Aorta (tissue), 5 donors: Measurements from ENCODE around the gene MCRS1. TPM values are rescaled to one million over a fixed set of nuclear protein-coding genes. Genes with fewer than 3 reads are reported as not detected.
"Not testable (repeated sequence)": the region's sequence is repeated elsewhere in the genome, so short reads cannot be mapped to it uniquely, and the experiment has no call there.

Source experiments
- ATAC-seq: fragments of 200-7000 bp; cut with Tn5 transposase; one replicate; pipeline ENCODE4 v1.9.1; 2022; ENCODE audit warnings: moderate library complexity; ENCODE audit not compliant: low FRiP score
- DNase-seq, 2 donors: peaks; one replicate each; pipeline ENCODE4 v3.0.0-alpha.2; 2020
- H3K27ac ChIP-seq, 2 donors: one replicate each; pipeline ENCODE4 v1.5.1; 2013; ENCODE audit warnings: low read length in 2 of 2, mild to moderate bottlenecking in 2 of 2, moderate library complexity in 2 of 2, control low read depth in 1 of 2, inconsistent platforms in 1 of 2, low read depth in 1 of 2
- H3K27me3 ChIP-seq, 2 donors: one replicate each; pipeline ENCODE4 v1.6.1; 2013; ENCODE audit warnings: control low read depth in 1 of 2, low read length in 1 of 2, mild to moderate bottlenecking in 1 of 2, moderate library complexity in 1 of 2; ENCODE audit not compliant: insufficient read depth in 2 of 2, control insufficient read depth in 1 of 2
- H3K36me3 ChIP-seq, 2 donors: one replicate each; pipeline ENCODE4 v1.6.1; 2013; ENCODE audit warnings: control low read depth in 1 of 2, low read length in 1 of 2, mild to moderate bottlenecking in 1 of 2; ENCODE audit not compliant: insufficient read depth in 2 of 2, control insufficient read depth in 1 of 2
- H3K4me1 ChIP-seq, 2 donors: one replicate each; pipeline ENCODE4 v1.6.1; 2013; ENCODE audit warnings: low read length in 2 of 2, control low read depth in 1 of 2, mild to moderate bottlenecking in 1 of 2, moderate library complexity in 1 of 2; ENCODE audit not compliant: insufficient read depth in 2 of 2, control insufficient read depth in 1 of 2
- H3K4me3 ChIP-seq, 2 donors: one replicate each; pipeline ENCODE4 v1.5.1; 2013; ENCODE audit warnings: low read length in 2 of 2, control low read depth in 1 of 2, mild to moderate bottlenecking in 1 of 2
- H3K9me3 ChIP-seq: one replicate; pipeline ENCODE4 v1.6.1; 2013; ENCODE audit warnings: mild to moderate bottlenecking, low read length; ENCODE audit not compliant: control insufficient read depth
- WGBS, 2 donors: extraction: QIAGEN DNeasy Blood & Tissue Kit; methylation state at CpG; one replicate each; pipeline ENCODE4 v1.1.7; 2013; 5-methylcytosine and 5-hydroxymethylcytosine counted together
- intact Hi-C, 2 donors: fragments of 100-400 bp; cut with DNase I; formaldehyde crosslinking; loops; one replicate each; pipeline versions ENCODE4 v1.14.2 to v1.15.0; 2022
- polyA plus RNA-seq, 2 donors: library from polyadenylated mRNA; stranded (reverse); fragments of 200-250 nt; gene quantifications; one replicate each; pipeline ENCODE4 v1.2.3, GENCODE V29; 2013
- total RNA-seq, 2 donors: library from RNA; stranded (reverse); fragmentation: NEBNext Ultra II Directional; extraction: Animal tissue kit (Norgen Biotek cat#: 25700); gene quantifications; one replicate each; pipeline ENCODE4 v1.2.1, GENCODE V29; 2021
- donor health status: healthy with polysubstance abuse.
- donor health status: Bipolar disorder and iron deficiency.
- donor health status: DM: no; HTN: no; CAD: no.
- donor health status: DM: no; HTN: no; CAD: no.
- donor health status: DM: yes; HTN: yes; CAD: no.

MCRS1 gene
- total and polyA plus RNA-seq, 4 donors = 27.5 to 99.2 (median 39.3) TPM

- Histone ChIP-seq H3K9me3 (no peaks in the 10 kb centered on the region), H3K27me3 (no peaks in the 10 kb centered on the region), H3K36me3 (peaks cover 0 to 2% of the 10 kb centered on the region in 2 donors), H3K27ac (no peak overlapping the region), H3K4me1 (no peaks in the 10 kb centered on the region), H3K4me3 (no peak overlapping the region)
- DNase-seq (no peak), ATAC-seq (no peak)
- WGBS, 2 donors = 96 to 98% methylated on average over 5 of the region's 5 CpGs
- intact Hi-C loops = no loop called here
These were observed 48.4 kb downstream of the MCRS1 start for GRCh38 chr12:49519574-49519936.

- ATAC-seq (no peak), DNase-seq (no peak)
- Histone ChIP-seq H3K9me3 (no peaks in the 10 kb centered on the region), H3K27ac (no peak overlapping the region), H3K36me3 (peaks cover 0 to 1% of the 10 kb centered on the region in 2 donors), H3K4me1 (no peaks in the 10 kb centered on the region), H3K4me3 (no peak overlapping the region), H3K27me3 (no peaks in the 10 kb centered on the region)
- WGBS, 2 donors = 74 to 80% methylated on average over 2 of the region's 2 CpGs
- intact Hi-C loops = no loop called here
These were observed 48.9 kb downstream of the MCRS1 start for GRCh38 chr12:49518914-49519573.

GRCh38 chr12:49515266-49515665 is 52.7 kb downstream of the MCRS1 start:
- Histone ChIP-seq H3K4me3 (no peak overlapping the region), H3K36me3 (no peaks in the 10 kb centered on the region), H3K27me3 (no peaks in the 10 kb centered on the region), H3K9me3 (no peaks in the 10 kb centered on the region), H3K4me1 (no peaks in the 10 kb centered on the region), H3K27ac (no peak overlapping the region)
- DNase-seq = no peak
- ATAC-seq = no peak
- 64 to 65% methylated on average over 5 of the region's 5 CpGs for WGBS, 2 donors
- intact Hi-C loops = loop anchor here (2.0 kb wide), 1 partner anchor 156 kb away; no protein-coding TSS in a partner anchor

GRCh38 chr12:49512546-49512945 is 55.4 kb downstream of the MCRS1 start:
- Histone ChIP-seq H3K27me3 (no peaks in the 10 kb centered on the region), H3K4me1 (no peaks in the 10 kb centered on the region), H3K36me3 (no peaks in the 10 kb centered on the region), H3K4me3 (no peak overlapping the region), H3K27ac (no peak overlapping the region), H3K9me3 (no peaks in the 10 kb centered on the region)
- 82 to 90% methylated on average over 1 of the region's 1 CpG for WGBS, 2 donors
- no peak for ATAC-seq
- no peak for DNase-seq
- intact Hi-C loops = no loop called here

GRCh38 chr12:49511410-49511809 is 56.5 kb downstream of the MCRS1 start:
- Histone ChIP-seq H3K9me3 (no peaks in the 10 kb centered on the region), H3K27me3 (no peaks in the 10 kb centered on the region), H3K4me1 (no peaks in the 10 kb centered on the region), H3K36me3 (no peaks in the 10 kb centered on the region), H3K27ac (no peak overlapping the region), H3K4me3 (no peak overlapping the region)
- intact Hi-C loops = no loop called here
- DNase-seq (no peak), ATAC-seq (no peak)

- WGBS, 2 donors = 91% methylated on average over 8 of the region's 8 CpGs
- intact Hi-C loops, H3K4me3 ChIP-seq, DNase-seq, H3K9me3 ChIP-seq, ATAC-seq, H3K27me3 ChIP-seq, H3K36me3 ChIP-seq, H3K27ac ChIP-seq, H3K4me1 ChIP-seq: not testable (repeated sequence)
These were observed 58.3 kb downstream of the MCRS1 start for GRCh38 chr12:49509681-49510080.

Other genes starting within 250 kb of the MCRS1 start
- gene TROAP, start 244.9 kb downstream of the MCRS1 start, total RNA-seq = 1 to 10 TPM; 1.1 to 4.3 TPM
- gene TROAP, start 244.9 kb downstream of the MCRS1 start, polyA plus RNA-seq = 1 to 10 TPM in 1 of 2 donors, under 1 TPM in 1; 0.10 to 1.8 TPM
- gene C1QL4, start 231.0 kb downstream of the MCRS1 start, total RNA-seq = not detected
- not detected for gene C1QL4, start 231.0 kb downstream of the MCRS1 start, polyA plus RNA-seq
- gene DNAJC22, start 221.3 kb downstream of the MCRS1 start, total RNA-seq = under 1 TPM in 1 of 2 donors, not detected in 1; 0.24 TPM
- 1 to 10 TPM in 1 of 2 donors, under 1 TPM in 1; 0.50 to 1.2 TPM for gene DNAJC22, start 221.3 kb downstream of the MCRS1 start, polyA plus RNA-seq
- 10 to 100 TPM; 19.3 to 29.8 TPM for gene SPATS2, start 200.7 kb downstream of the MCRS1 start, total RNA-seq
- 10 to 100 TPM in 1 of 2 donors, 1 to 10 TPM in 1; 5.5 to 11.5 TPM for gene SPATS2, start 200.7 kb downstream of the MCRS1 start, polyA plus RNA-seq
- 1 to 10 TPM in 1 of 2 donors, under 1 TPM in 1; 0.10 to 1.7 TPM for gene KCNH3, start 29.1 kb downstream of the MCRS1 start, total RNA-seq
- 1 to 10 TPM in 1 of 2 donors, under 1 TPM in 1; 0.31 to 1.5 TPM for gene KCNH3, start 29.1 kb downstream of the MCRS1 start, polyA plus RNA-seq
- gene FAM186B, start 37.5 kb upstream of the MCRS1 start, total RNA-seq = under 1 TPM; 0.23 to 0.30 TPM
- under 1 TPM in 1 of 2 donors, not detected in 1; 0.26 TPM for gene FAM186B, start 37.5 kb upstream of the MCRS1 start, polyA plus RNA-seq
- gene PRPF40B, start 55.4 kb upstream of the MCRS1 start, total RNA-seq = 10 to 100 TPM; 28.2 to 41.0 TPM
- gene PRPF40B, start 55.4 kb upstream of the MCRS1 start, polyA plus RNA-seq = 10 to 100 TPM; 11.3 to 69.0 TPM
- 10 to 100 TPM; 31.4 to 53.9 TPM for gene FMNL3, start 139.3 kb upstream of the MCRS1 start, total RNA-seq
- 10 to 100 TPM in 1 of 2 donors, 1 to 10 TPM in 1; 6.5 to 10.4 TPM for gene FMNL3, start 139.3 kb upstream of the MCRS1 start, polyA plus RNA-seq
- 100 to 1,000 TPM; 290 to 325 TPM for gene TMBIM6, start 173.4 kb upstream of the MCRS1 start, total RNA-seq
- 100 to 1,000 TPM; 114 to 163 TPM for gene TMBIM6, start 173.4 kb upstream of the MCRS1 start, polyA plus RNA-seq